HEK293T (cell line): Measurements from ENCODE around the gene RBKS.
"Not testable (repeated sequence)": the region's sequence is repeated elsewhere in the genome, so short reads cannot be mapped to it uniquely, and the experiment has no call there.

Experiments used
- CTCF ChIA-PET: fragments of 350-600 bp; formaldehyde crosslinking; extraction: SDS; loops from one replicate; lab custom pipeline; 2021; ENCODE audit warnings: antibody characterized with exemption, inconsistent platforms; lab: Yijun Ruan, JAX
- POLR2A ChIA-PET: fragments of 350-600 bp; formaldehyde crosslinking; extraction: SDS; loops from one replicate; lab custom pipeline; 2020; ENCODE audit warnings: antibody characterized with exemption, inconsistent platforms; lab: Yijun Ruan, JAX
- DNase-seq: peaks from one replicate; pipeline ENCODE4 v3.0.0; 2012; ENCODE audit warnings: mixed read lengths; ENCODE audit errors: extremely low spot score
- ARNT ChIP-seq: fragments of 450-650 bp; IDR thresholded peaks from 2 replicates; pipeline ENCODE4 v1.6.1; 2017; ENCODE audit warnings: mild to moderate bottlenecking
- BHLHE40 ChIP-seq: fragments of 450-650 bp; IDR thresholded peaks from 2 replicates; pipeline ENCODE4 v1.6.1; 2016; ENCODE audit warnings: mild to moderate bottlenecking, moderate library complexity, borderline replicate concordance
- CTBP1 ChIP-seq: fragments of 450-650 bp; IDR thresholded peaks from 2 replicates; pipeline ENCODE4 v1.6.1; 2016; ENCODE audit warnings: borderline replicate concordance
- ELF4 ChIP-seq: fragments of 450-650 bp; IDR thresholded peaks from 2 replicates; pipeline ENCODE4 v1.6.1; 2017; ENCODE audit warnings: antibody characterized with exemption
- FOXA1 ChIP-seq: fragments of 450-650 bp; IDR thresholded peaks from 2 replicates; pipeline ENCODE4 v1.6.1; 2016; ENCODE audit warnings: mild to moderate bottlenecking
- FOXK2 ChIP-seq: fragments of 450-650 bp; IDR thresholded peaks from 2 replicates; pipeline ENCODE4 v1.6.1; 2016; ENCODE audit warnings: mild to moderate bottlenecking
- FOXM1 ChIP-seq: fragments of 450-650 bp; IDR thresholded peaks from 2 replicates; pipeline ENCODE4 v1.6.1; 2017; ENCODE audit warnings: mild to moderate bottlenecking, borderline replicate concordance
- HDGF ChIP-seq: fragments of 450-650 bp; IDR thresholded peaks from 2 replicates; pipeline ENCODE4 v1.6.1; 2017; ENCODE audit warnings: antibody characterized with exemption, borderline replicate concordance
- L3MBTL2 ChIP-seq: fragments of 450-650 bp; conservative IDR thresholded peaks from 2 replicates; pipeline ENCODE4 v1.6.1; 2016; ENCODE audit warnings: mild to moderate bottlenecking
- LEF1 ChIP-seq: fragments of 450-650 bp; IDR thresholded peaks from 2 replicates; pipeline ENCODE4 v1.6.1; 2017; ENCODE audit warnings: mild to moderate bottlenecking, borderline replicate concordance
- NFRKB ChIP-seq: fragments of 450-650 bp; IDR thresholded peaks from 2 replicates; pipeline ENCODE4 v1.6.1; 2016; ENCODE audit warnings: mild to moderate bottlenecking, moderate library complexity
- SP1 ChIP-seq: fragments of 450-650 bp; IDR thresholded peaks from 2 replicates; pipeline ENCODE4 v1.6.1; 2017
- SUZ12 ChIP-seq: fragments of 450-650 bp; IDR thresholded peaks from 2 replicates; pipeline ENCODE4 v1.6.1; 2016; ENCODE audit warnings: mild to moderate bottlenecking
- TARDBP ChIP-seq: fragments of 450-650 bp; IDR thresholded peaks from 2 replicates; pipeline ENCODE4 v1.6.1; 2016
- ZNF384 ChIP-seq: fragments of 450-650 bp; IDR thresholded peaks from 2 replicates; pipeline ENCODE4 v1.6.1; 2016
- TF ChIP-seq, protein P1 (sequence below): fragments of 450-650 bp; IDR thresholded peaks from 2 replicates; pipeline ENCODE4 v1.6.1; 2016

The RBKS gene

DNA sequence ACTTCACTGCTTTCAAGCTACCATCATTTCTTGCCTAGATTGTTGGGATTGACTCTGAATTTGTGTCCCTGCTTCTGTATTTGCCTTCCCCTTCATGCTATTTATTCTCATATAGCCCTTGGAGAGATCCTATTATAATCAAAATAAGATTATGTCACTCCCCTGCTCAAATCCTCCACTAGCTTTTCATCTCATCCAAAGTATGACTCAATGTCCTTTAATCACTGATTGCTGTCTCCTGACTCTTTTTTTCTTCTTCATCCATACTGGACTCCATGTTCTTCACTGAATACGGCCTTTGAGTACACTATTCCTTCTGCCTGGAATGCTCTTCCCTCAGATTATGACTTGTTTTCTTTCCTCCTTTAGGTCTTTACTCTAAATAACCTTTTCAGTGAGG is 5.0 kb downstream of the RBKS start:
- ChIA-PET CTCF (no interaction called here), POLR2A (no interaction called here)
- TF ChIP-seq BHLHE40: no peak
- TF ChIP-seq, protein P1, sequence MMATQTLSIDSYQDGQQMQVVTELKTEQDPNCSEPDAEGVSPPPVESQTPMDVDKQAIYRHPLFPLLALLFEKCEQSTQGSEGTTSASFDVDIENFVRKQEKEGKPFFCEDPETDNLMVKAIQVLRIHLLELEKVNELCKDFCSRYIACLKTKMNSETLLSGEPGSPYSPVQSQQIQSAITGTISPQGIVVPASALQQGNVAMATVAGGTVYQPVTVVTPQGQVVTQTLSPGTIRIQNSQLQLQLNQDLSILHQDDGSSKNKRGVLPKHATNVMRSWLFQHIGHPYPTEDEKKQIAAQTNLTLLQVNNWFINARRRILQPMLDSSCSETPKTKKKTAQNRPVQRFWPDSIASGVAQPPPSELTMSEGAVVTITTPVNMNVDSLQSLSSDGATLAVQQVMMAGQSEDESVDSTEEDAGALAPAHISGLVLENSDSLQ: no peak
- no peak for TF ChIP-seq FOXM1
- no peak for TF ChIP-seq SP1
- TF ChIP-seq L3MBTL2: no peak
- TF ChIP-seq CTBP1: no peak
- no peak for TF ChIP-seq ARNT
- no peak for TF ChIP-seq FOXA1
- no peak for TF ChIP-seq ELF4
- no peak for TF ChIP-seq HDGF
- no peak for TF ChIP-seq NFRKB
- no peak for TF ChIP-seq FOXK2
- no peak for TF ChIP-seq SUZ12
- TF ChIP-seq ZNF384: no peak
- TF ChIP-seq TARDBP: no peak
- no peak for TF ChIP-seq LEF1
- no peak for DNase-seq

DNA sequence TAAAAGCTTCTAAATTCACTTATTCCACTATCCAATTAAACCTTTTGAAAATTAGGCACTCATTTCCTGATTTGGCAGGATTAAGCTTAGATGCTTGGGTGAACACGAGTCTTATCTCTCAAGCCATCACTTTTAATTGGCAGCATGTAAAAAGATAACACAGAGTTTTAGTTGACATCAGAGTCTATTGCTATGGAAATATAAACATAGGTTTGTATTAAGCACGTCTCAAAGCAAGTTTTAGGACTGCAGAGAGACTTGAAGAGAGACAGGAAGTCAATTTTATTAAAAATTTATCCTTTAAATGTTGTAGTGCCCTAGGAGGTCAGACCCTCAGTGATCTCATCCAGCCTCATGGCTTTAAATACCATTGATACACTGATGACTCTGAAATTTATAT is 5.6 kb downstream of the RBKS start:
- DNase-seq: no peak
- TF ChIP-seq ZNF384 (no peak), FOXA1 (no peak), FOXK2 (no peak), SUZ12 (no peak), CTBP1 (no peak), HDGF (no peak), ARNT (no peak), ELF4 (no peak), L3MBTL2 (no peak), TARDBP (no peak), NFRKB (no peak), FOXM1 (no peak), SP1 (no peak)
- ChIA-PET POLR2A (no interaction called here), CTCF (no interaction called here)

DNA sequence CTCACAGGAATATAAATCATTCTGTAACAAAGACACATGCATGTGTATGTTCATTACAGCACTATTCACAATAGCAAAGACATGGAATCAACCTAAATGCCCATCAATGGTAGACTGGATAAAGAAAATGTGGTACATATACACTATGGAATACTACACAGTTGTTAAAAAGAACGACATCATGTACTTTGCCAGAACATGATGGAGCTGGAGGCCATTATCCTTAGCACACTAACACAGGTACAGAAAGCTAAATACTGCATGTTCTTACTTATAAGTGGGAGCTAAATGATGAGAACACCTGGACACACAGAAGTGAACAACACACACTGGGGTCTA is 7.6 kb downstream of the RBKS start:
- CTCF ChIA-PET: interaction anchor here (1.1 kb wide), 1 partner anchor 159 kb away, joined by 3 read pairs; no protein-coding TSS in a partner anchor
- POLR2A ChIA-PET, DNase-seq: not testable (repeated sequence)

DNA sequence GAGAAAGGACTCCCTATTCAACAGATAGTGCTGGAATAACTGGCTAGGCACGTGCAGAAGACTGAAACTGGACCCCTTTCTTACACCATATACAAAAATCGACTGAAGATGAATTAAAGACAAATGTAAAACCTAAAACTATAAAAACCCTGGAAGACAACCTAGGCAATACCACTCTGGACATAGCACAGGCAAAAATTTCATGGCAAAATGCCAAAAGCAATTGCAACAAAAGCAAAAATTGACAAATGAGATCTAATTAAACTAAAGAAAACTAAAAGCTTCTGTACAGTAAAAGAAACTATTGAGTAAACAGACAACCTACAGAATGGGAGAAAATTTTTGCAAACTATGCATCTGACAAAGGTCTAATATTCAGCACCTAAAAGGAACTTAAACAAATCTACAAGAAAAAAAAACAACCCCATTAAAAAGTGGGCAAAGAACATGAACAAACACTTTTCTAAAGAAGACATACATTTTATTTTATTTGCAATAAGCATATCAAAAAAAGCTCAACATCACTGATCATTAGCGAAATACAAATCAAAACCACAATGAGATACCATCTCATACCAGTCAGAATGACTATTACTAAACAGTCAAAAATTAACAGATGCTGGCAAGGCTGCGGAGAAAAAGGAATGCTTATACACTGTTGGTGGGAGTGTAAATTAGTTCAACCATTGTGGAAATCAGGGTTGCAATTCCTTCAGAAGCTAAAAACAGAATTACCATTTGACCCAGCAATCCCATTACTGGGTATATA is 8.2 kb downstream of the RBKS start:
- CTCF ChIA-PET: interaction anchor here (1.1 kb wide), 1 partner anchor 159 kb away, joined by 3 read pairs; no protein-coding TSS in a partner anchor
- POLR2A ChIA-PET, DNase-seq: not testable (repeated sequence)

DNA sequence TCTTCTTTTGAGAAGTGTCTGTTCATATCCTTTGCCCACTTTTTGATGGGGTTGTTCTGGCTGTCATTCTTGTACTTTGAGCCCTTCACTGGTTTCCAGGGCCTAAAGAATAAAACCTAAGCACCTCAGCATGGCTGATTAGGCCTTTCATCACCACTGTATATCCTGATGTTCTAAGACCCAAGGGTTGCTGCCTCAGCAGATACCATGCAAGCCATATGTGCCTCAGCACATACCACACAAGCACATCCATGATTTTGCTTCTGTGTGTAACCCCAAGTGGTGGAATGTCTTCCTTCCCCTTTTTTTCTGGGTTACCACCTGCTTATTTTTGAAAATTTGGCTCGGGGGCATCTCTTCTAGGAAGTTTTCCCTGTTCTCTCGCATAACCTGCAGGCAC is 11.4 kb downstream of the RBKS start:
- ChIA-PET CTCF (no interaction called here), POLR2A (no interaction called here)
- TF ChIP-seq LEF1 (no peak), ARNT (no peak), L3MBTL2 (no peak), ZNF384 (no peak), CTBP1 (no peak), FOXA1 (no peak), FOXK2 (no peak), ELF4 (no peak)
- TF ChIP-seq, protein P1: no peak
- no peak for DNase-seq

DNA sequence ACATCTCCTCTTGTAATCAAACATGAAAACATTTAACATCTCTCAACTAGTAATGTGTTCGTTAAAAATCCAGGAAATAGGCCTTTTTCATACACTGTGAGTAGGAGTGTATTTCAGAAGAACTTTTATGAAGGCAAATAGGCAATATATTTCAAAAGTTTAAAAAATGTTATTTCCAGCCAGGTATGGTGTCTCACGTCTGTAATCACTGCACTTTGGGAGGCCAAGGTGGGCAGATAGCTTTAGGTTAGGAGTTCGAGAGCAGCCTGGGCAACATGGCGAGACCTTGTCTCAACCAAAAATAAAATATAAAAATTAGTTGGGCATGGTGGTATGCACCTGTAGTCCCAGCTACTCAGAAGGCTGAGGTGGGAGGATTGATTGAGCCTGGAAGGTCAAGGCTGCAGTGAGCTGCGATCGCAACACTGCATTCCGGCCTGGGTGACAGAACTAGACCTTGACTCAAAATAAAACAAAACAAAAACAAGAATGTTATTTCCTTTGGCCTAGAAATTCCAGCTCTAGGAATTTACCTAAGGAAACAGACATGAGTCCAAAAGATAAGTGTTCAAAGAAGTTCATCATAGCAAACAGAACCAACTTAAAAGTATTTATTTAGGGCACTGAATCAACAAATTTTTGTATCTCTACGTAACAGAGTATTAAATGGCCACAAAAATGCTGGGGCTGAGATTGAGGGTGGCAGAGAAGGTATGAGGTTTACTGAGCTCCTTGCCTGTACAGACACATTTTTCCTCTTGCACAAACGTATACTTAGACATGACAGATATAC is 14.9 kb downstream of the RBKS start:
- ChIA-PET CTCF (no interaction called here), POLR2A (no interaction called here)
- DNase-seq: no peak
- TF ChIP-seq SUZ12 (no peak), ARNT (no peak), FOXA1 (no peak), L3MBTL2 (no peak), NFRKB (no peak), HDGF (no peak), ELF4 (no peak), TARDBP (no peak), FOXM1 (no peak), BHLHE40 (no peak), SP1 (no peak), ZNF384 (no peak), CTBP1 (no peak), LEF1 (no peak), FOXK2 (no peak)
- TF ChIP-seq, protein P1: no peak
